GM18526 (cell line): ENCODE data around the gene COL5A1.

ENCODE experiments used
- POLR2A ChIP-seq: IDR thresholded peaks from 3 replicates; pipeline ENCODE4 v1.6.1; 2011; ENCODE audit not compliant: insufficient read length; ENCODE audit errors: extremely low read depth

The COL5A1 gene

DNA sequence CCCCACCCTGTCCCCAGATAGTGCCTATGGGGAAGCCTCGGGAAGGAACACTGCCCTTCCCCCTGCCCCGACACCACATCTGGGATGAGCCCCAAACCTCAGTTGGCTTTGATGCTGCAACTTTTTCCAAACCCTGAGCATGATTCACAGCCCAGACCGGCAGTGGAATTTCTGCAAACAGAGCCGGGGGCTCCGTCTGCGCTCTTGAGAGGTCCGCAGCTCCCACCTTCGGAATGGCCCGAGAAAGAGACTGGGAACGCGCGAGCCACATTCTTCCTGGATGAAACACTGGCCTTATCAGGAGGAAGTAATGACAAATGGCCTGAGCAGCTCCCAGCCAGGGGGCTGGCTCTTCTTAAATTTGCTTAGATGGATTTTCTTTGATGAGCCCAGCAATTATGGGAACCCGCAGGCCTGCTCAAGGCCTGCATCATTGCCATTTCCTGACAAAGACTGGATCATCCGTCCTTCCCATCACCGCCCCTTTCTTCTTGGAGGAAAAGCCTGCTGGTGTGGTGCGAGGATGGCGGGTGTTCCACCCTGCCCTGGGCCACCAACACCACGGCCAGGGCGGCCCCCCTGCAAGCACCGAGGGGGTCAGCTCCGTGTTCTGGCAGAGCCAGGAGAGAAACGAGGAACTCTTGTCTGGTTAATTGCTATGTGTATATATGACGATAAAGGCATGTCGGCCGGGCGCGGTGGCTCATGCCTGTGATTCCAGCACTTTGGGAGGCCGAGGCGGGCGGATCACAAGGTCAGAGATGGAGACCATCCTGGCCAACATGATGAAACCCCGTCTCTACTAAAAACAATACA lies 38.8 kb upstream of the COL5A1 start:
- TF ChIP-seq POLR2A, result no peak

DNA sequence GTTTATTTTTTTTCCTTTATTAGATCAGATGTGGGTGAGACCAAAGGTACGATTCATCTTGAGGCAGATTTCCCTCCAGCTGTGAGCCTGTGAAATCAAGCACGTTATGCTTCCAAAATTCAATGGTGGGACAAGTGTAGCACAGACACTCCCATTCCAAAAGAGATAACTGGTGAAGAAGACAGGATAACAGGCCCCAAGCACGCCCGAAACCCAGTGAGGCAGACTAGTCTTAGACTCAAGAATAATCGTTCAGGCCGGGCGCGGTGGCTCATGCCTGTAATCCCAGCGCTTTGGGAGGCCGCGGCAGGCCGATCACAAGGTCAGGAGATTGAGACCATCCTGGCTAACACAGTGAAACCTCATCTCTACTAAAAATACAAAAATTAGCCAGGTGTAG lies 36.8 kb upstream of the COL5A1 start:
- TF ChIP-seq POLR2A, result no peak

DNA sequence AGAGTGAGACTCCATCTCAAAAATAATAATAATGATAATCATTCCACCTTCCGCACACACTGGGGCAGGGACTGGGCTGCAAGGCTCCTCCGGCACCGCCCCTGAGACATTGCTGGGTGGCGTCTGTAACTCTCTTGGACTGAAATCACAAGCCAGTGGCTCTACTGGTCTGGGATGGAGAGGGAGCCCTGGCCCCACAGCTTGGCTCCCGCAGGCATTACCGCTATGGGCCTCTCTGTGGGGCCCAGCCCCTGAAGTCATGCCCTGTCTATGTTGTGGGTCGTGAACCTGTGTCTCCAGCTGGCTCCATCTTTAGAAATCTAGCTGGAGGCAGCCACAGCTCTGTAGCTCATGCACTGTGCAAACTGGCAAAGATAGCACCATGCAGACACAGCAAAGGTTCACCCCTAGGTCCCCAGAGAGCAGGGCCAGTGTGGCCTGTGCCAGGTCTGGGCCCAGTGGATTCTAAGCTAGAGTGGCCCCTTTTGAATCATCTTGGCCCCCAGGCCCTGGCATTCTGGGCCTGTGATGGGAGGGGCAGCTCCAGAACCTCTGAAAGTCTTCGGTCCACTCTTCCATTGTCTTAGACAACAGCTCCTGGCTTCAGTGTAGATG lies 36.1 kb upstream of the COL5A1 start:
- no peak for TF ChIP-seq POLR2A

DNA sequence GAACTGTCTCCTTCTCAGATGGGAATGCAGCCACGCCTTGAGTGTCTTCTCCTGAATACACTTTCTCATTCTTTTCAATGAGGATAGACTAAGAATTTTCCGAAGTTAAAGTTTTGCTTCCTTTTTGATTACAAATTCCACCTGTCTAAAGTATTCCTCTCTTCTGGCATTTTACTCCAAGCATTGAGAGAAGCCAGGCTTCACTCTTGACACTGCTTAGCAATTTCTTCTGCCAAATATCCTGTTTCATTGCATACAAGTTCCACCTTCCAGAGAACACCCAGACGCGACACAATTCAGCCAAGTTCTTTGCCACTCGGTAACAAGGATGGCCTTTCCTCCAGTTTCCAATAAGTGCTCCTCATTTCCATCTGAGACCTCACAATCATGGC lies 35.6 kb upstream of the COL5A1 start:
- TF ChIP-seq POLR2A, result no peak

DNA sequence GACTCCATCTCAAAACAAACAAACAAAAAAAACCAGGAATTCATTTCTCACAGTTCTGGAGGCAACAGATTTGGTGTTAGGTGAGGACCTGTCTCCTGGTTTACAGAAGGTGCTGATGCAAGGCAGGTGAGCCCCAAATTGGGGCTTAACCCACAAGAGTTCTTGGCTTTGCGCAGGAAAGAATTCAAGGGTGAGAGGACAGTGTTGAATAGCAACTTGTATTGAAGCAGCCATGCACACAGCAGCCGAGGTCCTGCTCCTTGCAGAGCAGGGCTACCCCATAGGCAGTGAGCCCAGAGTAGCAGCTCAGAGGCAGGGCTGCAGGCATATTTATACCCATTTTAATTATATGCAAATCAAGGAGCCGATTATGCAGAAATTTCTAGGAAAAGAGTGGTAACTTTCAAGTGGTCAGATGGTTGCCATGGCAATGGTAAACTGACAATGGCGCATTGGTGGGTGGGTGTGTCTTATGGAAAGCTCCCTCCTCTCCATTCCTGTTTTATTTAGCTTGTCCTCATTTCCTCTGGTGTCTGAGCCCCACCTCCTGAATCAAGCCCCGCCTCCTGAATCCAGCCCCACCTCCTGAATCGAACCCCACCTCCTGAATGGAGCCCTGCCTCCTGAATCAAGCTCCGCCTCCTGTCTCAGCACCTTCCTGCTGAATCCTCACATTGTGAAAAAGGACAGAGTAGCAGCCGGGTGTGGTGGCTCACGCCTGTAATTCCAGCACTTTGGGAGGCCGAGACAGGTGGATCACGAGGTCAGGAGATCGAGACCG lies 34.5 kb upstream of the COL5A1 start:
- TF ChIP-seq POLR2A, result no peak

DNA sequence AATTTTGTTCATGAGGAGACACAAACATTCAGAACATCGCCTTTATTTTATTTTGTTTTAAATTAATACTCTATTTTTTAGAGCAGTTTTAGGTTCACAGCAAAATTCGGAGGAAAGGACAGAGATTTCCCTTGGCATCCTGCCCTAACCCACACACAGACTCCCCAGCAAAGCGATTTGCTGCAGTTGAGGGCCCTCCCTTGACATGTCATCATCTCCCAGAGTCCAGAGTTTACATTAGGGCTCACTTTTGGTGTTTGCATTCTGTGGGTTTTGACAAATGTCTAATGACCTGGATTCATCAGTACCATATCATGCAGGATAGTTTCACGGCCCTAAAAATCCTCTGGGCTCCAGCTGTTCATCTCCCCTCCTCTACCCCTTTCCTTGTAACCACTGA lies 33.6 kb upstream of the COL5A1 start:
- no peak for TF ChIP-seq POLR2A

DNA sequence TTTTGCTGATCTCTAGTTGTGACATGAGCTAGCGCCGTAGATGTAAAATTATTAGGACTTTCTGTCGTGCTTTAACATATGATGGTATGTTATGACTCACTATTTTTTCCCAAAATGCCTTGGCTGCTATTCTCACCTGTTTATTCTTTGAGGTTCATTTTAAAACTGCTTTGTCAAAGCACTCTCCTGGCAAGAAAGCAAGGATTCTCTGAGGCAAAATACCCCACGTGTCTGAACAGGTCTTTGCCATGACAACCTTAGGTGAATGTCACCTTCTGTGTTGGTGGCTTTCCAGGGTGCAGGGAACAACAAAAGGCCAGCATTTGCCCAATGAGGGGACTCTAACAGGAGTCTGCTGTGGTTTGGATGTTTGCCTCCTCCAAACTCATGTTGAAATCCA lies 30.6 kb upstream of the COL5A1 start:
- TF ChIP-seq POLR2A, result no peak

DNA sequence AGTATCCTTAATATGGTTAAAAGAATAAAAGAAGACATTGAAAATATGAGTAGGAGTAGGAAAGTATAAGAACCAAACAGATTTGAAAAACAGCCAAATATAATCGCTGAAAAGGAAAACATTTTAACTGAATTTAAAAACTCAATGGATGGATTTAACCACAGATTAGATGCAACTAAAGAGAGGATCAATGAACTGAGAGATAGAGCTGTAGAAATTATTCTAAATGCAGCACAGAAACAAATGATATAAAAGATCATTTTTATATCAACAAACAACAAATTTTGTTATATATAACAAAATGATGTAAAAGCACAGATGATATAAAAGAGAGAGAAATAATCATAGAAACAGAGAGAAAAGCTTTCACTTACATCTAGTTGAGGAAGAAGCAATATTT lies 29.3 kb upstream of the COL5A1 start:
- no peak for TF ChIP-seq POLR2A

DNA sequence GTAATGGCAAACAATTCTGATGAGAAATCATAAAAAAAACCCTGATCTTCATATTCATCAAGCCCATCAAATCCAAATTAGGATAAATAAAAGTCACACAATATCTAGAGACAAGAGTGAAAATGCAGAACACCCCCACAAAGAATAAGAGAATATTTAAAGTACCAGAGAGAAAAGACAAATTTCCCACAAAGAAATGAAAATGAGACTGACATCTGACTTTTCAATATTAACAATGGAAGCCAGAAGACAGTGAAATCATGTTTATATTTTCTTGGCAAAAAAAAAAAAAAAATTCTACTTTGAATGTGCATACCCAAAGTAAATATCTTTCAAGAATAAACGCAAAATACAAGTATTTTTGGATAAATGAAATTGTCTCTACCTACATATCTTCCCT lies 28.9 kb upstream of the COL5A1 start:
- no peak for TF ChIP-seq POLR2A

DNA sequence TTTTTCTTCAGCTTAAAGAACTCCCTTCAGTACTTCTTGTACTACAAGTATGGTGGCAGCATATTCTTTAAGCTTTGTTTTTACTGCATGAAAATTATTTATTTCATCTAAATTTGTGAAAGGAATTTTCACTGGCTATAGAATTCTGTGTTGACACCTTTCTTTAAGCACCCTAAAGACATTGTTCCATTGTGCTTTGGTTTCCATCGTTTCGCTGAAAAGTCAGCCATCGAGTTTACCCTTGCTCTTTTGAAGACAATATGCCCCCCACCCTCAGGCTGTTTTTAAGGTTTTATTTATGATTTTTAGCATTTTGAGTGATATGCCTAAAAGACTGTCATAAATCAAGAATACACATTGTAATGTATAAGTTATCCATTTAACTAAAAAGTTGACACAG lies 27.3 kb upstream of the COL5A1 start:
- no peak for TF ChIP-seq POLR2A

DNA sequence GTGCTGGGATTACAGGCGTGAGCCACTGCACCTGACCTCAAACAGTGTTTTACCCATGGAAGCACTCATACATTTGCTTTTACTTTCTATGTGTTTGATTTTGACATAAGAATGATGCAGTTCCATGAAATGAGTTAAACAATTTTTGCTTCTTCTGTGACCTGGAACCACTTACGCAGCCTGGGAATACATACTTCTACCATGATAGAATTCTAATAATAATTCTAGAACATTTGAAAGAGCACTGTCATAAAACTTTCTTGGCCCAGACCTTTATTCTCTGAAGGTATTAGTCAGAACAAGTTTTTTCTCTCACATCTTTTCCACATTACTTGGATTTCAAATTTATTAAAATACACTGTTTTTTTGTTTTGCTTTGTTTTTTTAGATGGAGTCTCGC lies 25.3 kb upstream of the COL5A1 start:
- TF ChIP-seq POLR2A, result no peak

DNA sequence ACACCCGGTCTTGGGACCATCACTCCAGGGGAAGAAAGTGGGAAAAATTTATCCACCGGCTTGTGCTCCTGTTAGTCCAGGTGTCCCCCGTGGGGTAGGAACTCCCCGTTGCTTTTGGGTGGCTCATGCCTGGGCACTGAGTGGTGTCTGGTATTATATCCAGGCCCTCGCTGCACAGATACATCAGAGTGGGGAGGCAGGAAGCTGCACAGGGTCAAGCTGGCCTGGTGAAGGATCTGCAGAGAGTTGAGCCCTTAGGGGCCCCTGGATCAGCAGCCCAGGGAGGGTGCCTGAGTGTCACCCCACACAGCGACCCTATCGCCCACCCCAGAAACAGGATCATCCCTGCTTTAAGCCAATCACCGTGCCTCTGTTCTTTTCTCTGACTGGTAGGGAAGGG lies 24.4 kb upstream of the COL5A1 start:
- TF ChIP-seq POLR2A, result no peak

DNA sequence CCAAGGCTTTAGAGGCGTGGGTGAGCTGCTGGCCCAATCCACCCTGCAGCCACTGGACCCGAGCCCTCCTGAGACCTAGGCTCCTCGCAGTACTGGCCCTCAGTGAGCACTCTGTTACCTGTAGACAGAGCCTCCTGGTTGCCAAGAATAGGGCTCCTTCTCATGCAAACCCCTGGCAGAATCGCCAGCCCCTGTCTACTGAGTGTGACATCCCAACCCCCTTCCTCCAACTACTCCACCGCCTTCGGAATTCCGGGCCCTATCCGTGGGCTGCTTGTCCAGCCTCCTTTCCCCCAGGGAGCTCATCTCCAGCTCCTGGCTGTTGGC lies 23.8 kb upstream of the COL5A1 start:
- no peak for TF ChIP-seq POLR2A

DNA sequence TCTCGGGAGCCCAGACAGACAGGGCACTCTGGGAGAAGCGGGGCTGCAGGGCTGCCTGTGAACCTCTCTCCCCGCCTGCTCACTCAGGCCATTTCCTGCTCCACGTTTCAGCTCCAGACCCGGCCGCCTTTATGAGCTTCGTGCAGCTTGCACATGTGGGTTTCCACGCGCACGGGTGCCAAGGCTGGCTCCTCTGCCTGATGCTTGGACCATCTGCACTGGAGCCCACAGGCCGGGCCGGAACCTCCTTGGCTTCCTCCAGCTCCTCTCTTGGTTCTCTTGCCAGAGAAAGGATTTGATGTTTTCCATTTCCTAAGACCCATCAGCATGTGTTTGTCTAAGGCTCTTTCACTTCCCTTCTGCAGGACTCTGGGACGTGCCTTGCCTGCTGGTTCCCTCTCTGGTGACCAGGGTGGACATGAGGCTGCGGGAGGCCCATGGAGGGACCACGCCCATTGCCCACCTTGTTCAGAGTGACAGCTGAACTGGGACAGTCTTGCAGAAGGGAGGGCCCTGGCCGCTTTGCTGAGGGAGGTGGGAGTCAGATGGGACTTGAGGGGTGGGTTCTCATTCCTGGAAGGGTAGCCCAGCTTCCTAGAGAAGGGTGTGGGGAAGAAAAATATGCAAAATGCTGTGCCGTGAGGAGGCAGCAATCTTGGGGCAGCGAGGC lies 23.3 kb upstream of the COL5A1 start:
- TF ChIP-seq POLR2A, result no peak

DNA sequence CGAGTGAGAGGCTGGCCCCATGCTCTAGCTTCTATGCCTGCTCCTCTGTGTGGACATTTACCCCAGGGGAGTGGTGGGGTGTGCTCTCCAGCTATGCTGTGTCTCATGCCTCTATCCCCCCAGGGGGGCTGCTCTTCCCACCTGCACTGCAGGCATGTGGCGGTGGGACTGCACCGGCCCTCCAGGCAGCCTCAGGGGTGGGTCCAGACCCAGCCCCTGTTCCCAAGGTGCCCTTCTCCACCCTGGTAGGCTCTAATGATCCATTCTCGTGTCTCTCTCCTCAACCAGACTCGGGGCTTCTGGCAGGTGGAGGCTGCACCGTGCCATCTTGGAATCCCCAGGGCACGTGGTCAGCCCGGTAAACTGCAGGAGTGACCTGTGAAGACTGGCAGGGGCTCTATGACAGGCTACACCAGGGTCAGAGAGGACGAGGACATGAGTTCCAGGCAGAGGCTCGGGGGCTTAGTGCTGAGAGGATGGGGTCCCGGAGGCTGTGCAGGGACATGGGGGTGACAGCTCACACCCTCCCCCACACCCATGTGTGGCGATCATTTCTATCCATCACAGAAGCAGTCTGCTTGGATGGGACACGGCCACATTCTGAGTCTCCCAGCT lies 22.7 kb upstream of the COL5A1 start:
- no peak for TF ChIP-seq POLR2A
